Measurements from ENCODE around the gene CLEC18A. TPM values are rescaled to one million over a fixed set of nuclear protein-coding genes. Genes with fewer than 3 reads are reported as not detected.
"Not testable (repeated sequence)": the region's sequence is repeated elsewhere in the genome, so short reads cannot be mapped to it uniquely, and the experiment has no call there.

The CLEC18A gene
- total and polyA plus RNA-seq, 2 of the 8 experiments (the other 6 are each of a cell fraction or from before 2014, with no cell fraction given): 1.3 to 1.4 TPM

DNA sequence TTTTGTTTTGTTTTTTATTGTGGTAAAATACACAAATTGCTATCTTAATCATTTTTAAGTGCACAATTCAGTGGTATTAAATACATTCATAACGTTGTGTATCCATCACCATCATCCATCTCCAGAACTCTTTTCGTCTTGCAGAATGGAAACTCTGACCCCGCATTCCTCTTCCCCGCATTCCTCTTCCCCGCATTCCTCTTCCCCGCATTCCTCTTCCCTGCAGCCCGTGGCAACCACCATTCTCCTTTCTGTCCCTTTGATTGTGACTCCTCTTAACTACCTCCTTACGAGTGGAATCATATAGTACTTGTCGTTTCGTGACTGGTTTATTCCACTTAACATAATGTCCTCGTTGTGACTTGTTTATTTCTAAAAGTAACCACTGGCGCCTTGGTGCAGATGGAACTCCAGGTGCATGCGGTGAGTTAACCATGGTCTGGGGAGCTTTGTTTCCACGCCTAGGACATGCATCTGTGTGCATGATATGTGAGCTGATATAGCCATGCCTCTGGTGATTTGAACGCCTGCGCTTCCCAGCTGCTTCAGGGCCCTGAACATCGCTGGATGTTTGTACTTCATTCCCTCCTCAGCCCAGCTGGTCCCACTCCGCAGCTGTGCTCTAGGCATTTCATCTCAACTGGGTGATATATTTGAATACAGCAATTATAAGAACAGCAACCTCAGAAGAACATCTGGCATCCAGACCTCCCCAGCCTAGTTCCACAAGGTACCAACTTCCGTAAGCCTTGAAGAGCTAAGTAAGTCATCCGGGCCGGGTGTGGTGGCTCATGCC is 7.7 kb upstream of the CLEC18A start:
- ChIA-PET CTCF (ENCODE audit: partially characterized antibody) (interaction anchor here (0.6 to 5.8 kb wide), 4 partner anchors 13 to 189 kb away, joined by 3 to 44 read pairs (median 5); partner anchors contain the start of gene NOB1), POLR2A (ENCODE audit: partially characterized antibody) (interaction anchor here (1.3 kb wide), 1 partner anchor 13 kb away, joined by 3 read pairs; no protein-coding TSS in a partner anchor)
- not testable (repeated sequence) for H4K91ac ChIP-seq (replicated peaks; ENCODE audit: insufficient read length, low read length); H3K23ac ChIP-seq (ENCODE audit: insufficient read length); H4K8ac ChIP-seq (ENCODE audit: extremely low read depth, insufficient read depth, low read length); H3K9me3 ChIP-seq (ENCODE audit: insufficient read depth in 2 of 2, low read depth in 1 of 2, low read length in 1 of 2); H3K4me3 ChIP-seq (ENCODE audit: extremely low read depth in 1 of 4, insufficient read depth in 2 of 4, low read depth in 3 of 4, low read length in 4 of 4); H3K23me2 ChIP-seq (ENCODE audit: low read depth, low read length); DNase-seq (ENCODE audit: low read depth in 1 of 2, low spot score in 2 of 2); H3K79me1 ChIP-seq (ENCODE audit: low read depth, low read length); H3K27me3 ChIP-seq (replicated peaks in 1 of 4; ENCODE audit: control insufficient read depth in 3 of 4, extremely low read depth in 1 of 4, insufficient read depth in 3 of 4, low read length in 3 of 4); H2BK5ac ChIP-seq (ENCODE audit: low read depth, low read length); H3K14ac ChIP-seq (ENCODE audit: insufficient read length); H3K56ac ChIP-seq (replicated peaks; ENCODE audit: insufficient read length, low read depth, low read length); H2AK5ac ChIP-seq (ENCODE audit: low read depth, low read length); H3K9ac ChIP-seq (replicated peaks in 1 of 4; ENCODE audit: extremely low read depth in 1 of 4, low read depth in 3 of 4, low read length in 3 of 4); FAIRE-seq; H2BK20ac ChIP-seq (ENCODE audit: low read length); H3K4ac ChIP-seq (replicated peaks; ENCODE audit: insufficient read length, low read depth, low read length); H4K5ac ChIP-seq (ENCODE audit: insufficient read length, low read depth, low read length); H2AFZ ChIP-seq (ENCODE audit: low read length); H3K18ac ChIP-seq (ENCODE audit: extremely low read depth, low read length); H2BK120ac ChIP-seq (replicated peaks; ENCODE audit: low read depth, low read length); H2BK15ac ChIP-seq (ENCODE audit: low read length); H3K79me2 ChIP-seq (ENCODE audit: control insufficient read depth in 1 of 2, insufficient read depth in 2 of 2, low read length in 2 of 2); H3K4me1 ChIP-seq (replicated peaks in 1 of 4; ENCODE audit: control insufficient read depth in 3 of 4, insufficient read depth in 4 of 4, low read length in 3 of 4); H4K20me1 ChIP-seq (replicated peaks in 1 of 2; ENCODE audit: control insufficient read depth in 1 of 2, insufficient read depth in 2 of 2, low read length in 2 of 2)
- 74% methylated on average over 15 of the region's 21 CpGs; no CpG with 5 or more reads in 1 of the 2 experiments for WGBS, 2 experiments (ENCODE audit: extremely low coverage in 1 of 2, insufficient coverage in 1 of 2, insufficient read length in 1 of 2, insufficient replicate concordance in 2 of 2, low coverage in 1 of 2, low lambda C conversion rate in 2 of 2, missing lambda C conversion rate in 1 of 2)
- TF ChIP-seq JUND (IDR thresholded peaks at IDR 0.05; ENCODE audit: low read length): peak; percentile 76; the same call in 1 of the 2 replicates
- TF ChIP-seq SP1 (IDR thresholded peaks at IDR 0.05; ENCODE audit: low read depth, low read length): peak; percentile 39; the same call in 1 of the 2 replicates
- 0 out of 2 replicates have a peak, but pooled peaks have one; percentile 39 for TF ChIP-seq POLR2AphosphoS5 (IDR thresholded peaks at IDR 0.05; ENCODE audit: low read depth, low read length)
- TF ChIP-seq TEAD4 (IDR thresholded peaks at IDR 0.05; ENCODE audit: low read depth, low read length): peak; percentile 98
- 0 out of 2 replicates have a peak, but pooled peaks have one; percentile 35 for TF ChIP-seq JUN (IDR thresholded peaks at IDR 0.05; ENCODE audit: low read depth, low read length)
- peak; percentile 53 for TF ChIP-seq CREB1 (IDR thresholded peaks at IDR 0.05)
- H2BK12ac ChIP-seq (ENCODE audit: low read depth, low read length): peak overlapping the region; percentile 96; the same call in 1 of the 2 replicates
- peaks cover 0 to 10% (median 1%) of the 10 kb centered on the region in 4 experiments; a peak in 2 of 8 replicates for H3K36me3 ChIP-seq (ENCODE audit: control insufficient read depth in 2 of 4, insufficient read depth in 4 of 4, low read length in 3 of 4)
- peak overlapping the region; percentile 39 to 45; a peak in 3 of 4 replicates for H3K4me2 ChIP-seq (ENCODE audit: insufficient read depth in 1 of 2, low read depth in 2 of 2, low read length in 2 of 2)
- peak overlapping the region; percentile 4; the same call in 1 of the 2 replicates for H3K27ac ChIP-seq (ENCODE audit: low read depth, low read length)

Data from H1 (cell line).